LoVo (cell line): ENCODE results near the gene STRIP1.
A peak's percentile ranks its signal among the peaks of the same experiment; 100 is the strongest.

Source experiments
- DNase-seq: peaks from one replicate; pipeline ENCODE4 v3.0.0-alpha.2; 2016; ENCODE audit warnings: low spot score

Gene STRIP1

GRCh38 chr1:110034451-110035235, at the start of gene STRIP1:
Gene STRIP1 (plus strand): TSS chr1:110034624. CDS start chr1:110034638, 14 bp downstream.
- DNase-seq = peak; percentile 97

GRCh38 chr1:109985247-109986053, 49.0 kb upstream of the STRIP1 start:
- no peak for DNase-seq

GRCh38 chr1:109986054-109986444, 48.4 kb upstream of the STRIP1 start:
- no peak for DNase-seq

GRCh38 chr1:109988349-109988914, 46.0 kb upstream of the STRIP1 start:
- DNase-seq = no peak

GRCh38 chr1:109989506-109990301, 44.7 kb upstream of the STRIP1 start:
- no peak for DNase-seq

GRCh38 chr1:109990302-109990653, 44.1 kb upstream of the STRIP1 start:
- no peak for DNase-seq

GRCh38 chr1:109991400-109991925, 43.0 kb upstream of the STRIP1 start:
- no peak for DNase-seq

GRCh38 chr1:109993885-109994284, 40.5 kb upstream of the STRIP1 start:
- DNase-seq = no peak

GRCh38 chr1:109994654-109995053, 39.8 kb upstream of the STRIP1 start:
- no peak for DNase-seq

GRCh38 chr1:109995536-109995935, 38.9 kb upstream of the STRIP1 start:
- no peak for DNase-seq

GRCh38 chr1:109996476-109996875, 37.9 kb upstream of the STRIP1 start:
- no peak for DNase-seq

- DNase-seq = no peak
Observed at GRCh38 chr1:109997204-109997866, 37.1 kb upstream of the STRIP1 start.

GRCh38 chr1:109997867-109998229, 36.6 kb upstream of the STRIP1 start:
- no peak for DNase-seq

GRCh38 chr1:110002695-110003094, 31.7 kb upstream of the STRIP1 start:
- no peak for DNase-seq

GRCh38 chr1:110003747-110004428, 30.5 kb upstream of the STRIP1 start:
- DNase-seq = peak; percentile 75

GRCh38 chr1:110004583-110004982, 29.8 kb upstream of the STRIP1 start:
- peak; percentile 28 for DNase-seq

GRCh38 chr1:110005971-110006370, 28.5 kb upstream of the STRIP1 start:
- no peak for DNase-seq

- DNase-seq = no peak
Observed at GRCh38 chr1:110006516-110006915, 27.9 kb upstream of the STRIP1 start.

GRCh38 chr1:110007046-110007830, 27.2 kb upstream of the STRIP1 start:
- no peak for DNase-seq

- no peak for DNase-seq
Observed at GRCh38 chr1:110008971-110009565, 25.4 kb upstream of the STRIP1 start.
